Mesenchymal stem cell (in vitro differentiated cells and primary cell): Measurements from ENCODE around the gene RABAC1.

Experiments used
- DNase-seq: peaks from one replicate; pipeline ENCODE4 v3.0.0-alpha.2; 2013
- H2AFZ ChIP-seq: one replicate; pipeline ENCODE4 v1.6.1; 2013; ENCODE audit warnings: low read depth, mild to moderate bottlenecking, control low read depth, inconsistent platforms, low read length, moderate library complexity
- H2AK5ac ChIP-seq: 2 replicates; pipeline ENCODE4 v1.6.1; 2013; ENCODE audit warnings: low read length, moderate library complexity, mild to moderate bottlenecking, inconsistent platforms; ENCODE audit not compliant: severe bottlenecking
- H2BK120ac ChIP-seq: one replicate; pipeline ENCODE4 v1.6.1; 2013; ENCODE audit warnings: low read depth, mild to moderate bottlenecking, inconsistent platforms, low read length, moderate library complexity
- H2BK12ac ChIP-seq, 2 experiments: one replicate each; pipeline ENCODE4 v1.6.1; 2013; ENCODE audit warnings: inconsistent platforms in 2 of 2, low read length in 2 of 2, mild to moderate bottlenecking in 2 of 2, moderate library complexity in 2 of 2, control low read depth in 1 of 2
- H2BK15ac ChIP-seq: one replicate; pipeline ENCODE4 v1.6.1; 2013; ENCODE audit warnings: mild to moderate bottlenecking, low read depth, inconsistent platforms; ENCODE audit not compliant: poor library complexity, severe bottlenecking
- H2BK5ac ChIP-seq: 2 replicates; pipeline ENCODE4 v1.6.1; 2013; ENCODE audit warnings: low read depth, mild to moderate bottlenecking, low read length, control low read depth, inconsistent platforms; ENCODE audit not compliant: poor library complexity, severe bottlenecking
- H3K14ac ChIP-seq, 2 experiments: one replicate each; pipeline ENCODE4 v1.6.1; 2013; ENCODE audit warnings: inconsistent platforms in 2 of 2, low read length in 2 of 2, control low read depth in 1 of 2, mild to moderate bottlenecking in 1 of 2, moderate library complexity in 1 of 2
- H3K18ac ChIP-seq, 2 experiments: one replicate each; pipeline ENCODE4 v1.6.1; 2013; ENCODE audit warnings: inconsistent platforms in 2 of 2, low read length in 2 of 2, control low read depth in 1 of 2, low read depth in 1 of 2, mild to moderate bottlenecking in 1 of 2
- H3K23ac ChIP-seq, 2 experiments: one replicate each; pipeline ENCODE4 v1.6.1; 2013; ENCODE audit warnings: inconsistent platforms in 2 of 2, low read length in 2 of 2, mild to moderate bottlenecking in 2 of 2, moderate library complexity in 2 of 2, control low read depth in 1 of 2
- H3K27ac ChIP-seq: 2 replicates; pipeline ENCODE4 v1.5.1; 2013; ENCODE audit warnings: mild to moderate bottlenecking, moderate library complexity, low read length, control low read depth, inconsistent platforms; ENCODE audit not compliant: poor library complexity, severe bottlenecking
- H3K27me3 ChIP-seq, 2 experiments: 2 replicates each; pipeline versions ENCODE4 v1.6.1 to v1.7.0; 2013; ENCODE audit warnings: low read length in 2 of 2, mild to moderate bottlenecking in 2 of 2, moderate library complexity in 2 of 2, control low read depth in 1 of 2, inconsistent platforms in 1 of 2; ENCODE audit not compliant: control insufficient read depth in 1 of 2, insufficient read depth in 1 of 2
- H3K36me3 ChIP-seq, 2 experiments: 2 replicates each; pipeline versions ENCODE4 v1.6.1 to v1.7.0; 2013; ENCODE audit warnings: low read length in 2 of 2, control low read depth in 1 of 2, inconsistent platforms in 1 of 2, low read depth in 1 of 2, mild to moderate bottlenecking in 1 of 2; ENCODE audit not compliant: insufficient read depth in 2 of 2, control insufficient read depth in 1 of 2
- H3K4ac ChIP-seq, 2 experiments: one replicate each; pipeline ENCODE4 v1.6.1; 2013; ENCODE audit warnings: inconsistent platforms in 2 of 2, low read length in 2 of 2, mild to moderate bottlenecking in 2 of 2, moderate library complexity in 2 of 2, control low read depth in 1 of 2, low read depth in 1 of 2
- H3K4me1 ChIP-seq: 2 replicates; pipeline ENCODE4 v1.6.1; 2013; ENCODE audit warnings: low read depth, low read length, control low read depth; ENCODE audit not compliant: control insufficient read depth, insufficient read depth
- H3K4me2 ChIP-seq: 2 replicates; pipeline ENCODE4 v1.6.1; 2013; ENCODE audit warnings: low read length, mild to moderate bottlenecking, inconsistent platforms; ENCODE audit not compliant: poor library complexity, severe bottlenecking
- H3K4me3 ChIP-seq, 2 experiments: 2 replicates each; pipeline versions ENCODE4 v1.5.1 to v1.7.0; 2013; ENCODE audit warnings: low read length in 2 of 2, mild to moderate bottlenecking in 2 of 2, control low read depth in 1 of 2, low read depth in 1 of 2; ENCODE audit not compliant: insufficient read depth in 1 of 2
- H3K79me1 ChIP-seq: replicated peaks from 2 replicates; pipeline ENCODE4 v1.6.1; 2013; ENCODE audit warnings: mild to moderate bottlenecking, control low read depth, low read length, inconsistent platforms; ENCODE audit not compliant: poor library complexity, severe bottlenecking
- H3K9ac ChIP-seq: 2 replicates; pipeline ENCODE4 v1.7.0; 2013; ENCODE audit warnings: mild to moderate bottlenecking, low read length, moderate library complexity
- H3K9me3 ChIP-seq: 2 replicates; pipeline ENCODE4 v1.7.0; 2013; ENCODE audit warnings: mild to moderate bottlenecking, low read length; ENCODE audit not compliant: control insufficient read depth
- H4K8ac ChIP-seq: one replicate; pipeline ENCODE4 v1.6.1; 2013; ENCODE audit warnings: inconsistent platforms, mild to moderate bottlenecking, low read length, moderate library complexity
- H4K91ac ChIP-seq: one replicate; pipeline ENCODE4 v1.6.1; 2013; ENCODE audit warnings: mild to moderate bottlenecking, low read length, inconsistent platforms
- WGBS: methylation state at CpG from one replicate; pipeline ENCODE4 v1.1.7; 2013; ENCODE audit warnings: mixed read lengths; 5-methylcytosine and 5-hydroxymethylcytosine counted together

Gene RABAC1

DNA sequence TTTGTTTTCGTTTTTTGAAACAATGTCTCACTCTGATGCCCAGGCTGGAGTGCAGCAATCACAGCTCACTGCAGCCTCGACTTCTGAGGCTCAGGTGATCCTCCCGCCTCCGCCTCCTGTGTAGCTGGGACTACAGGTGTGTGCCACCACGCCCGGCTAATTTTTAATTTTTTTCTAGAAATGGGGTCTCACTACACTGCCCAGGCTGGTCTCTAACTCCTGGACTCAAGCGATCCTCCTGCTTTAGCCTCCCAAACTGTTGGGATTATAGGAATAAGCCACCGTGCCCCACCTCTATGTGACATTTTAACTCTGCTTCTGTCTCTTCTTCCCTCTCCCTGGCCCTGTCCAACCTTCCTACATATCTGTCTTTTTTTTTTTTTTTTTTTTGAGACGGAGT, 29.8 kb upstream of the RABAC1 start:
- DNase-seq: no peak
- H3K36me3 ChIP-seq: no peaks in the 10 kb centered on the region
- no peak overlapping the region for H2BK12ac ChIP-seq
- no peak overlapping the region for H3K23ac ChIP-seq
- H3K4me1 ChIP-seq: peaks cover 7% of the 10 kb centered on the region
- H3K18ac ChIP-seq: no peak overlapping the region
- no peak overlapping the region for H2AFZ ChIP-seq
- H3K4me3 ChIP-seq: no peak overlapping the region
- H4K8ac ChIP-seq: no peak overlapping the region
- H3K79me1 ChIP-seq: no peaks in the 10 kb centered on the region
- H4K91ac ChIP-seq: no peak overlapping the region
- no peak overlapping the region for H2AK5ac ChIP-seq
- no peak overlapping the region for H3K4ac ChIP-seq
- no peak overlapping the region for H2BK120ac ChIP-seq
- H3K4me2 ChIP-seq: no peak overlapping the region
- no peak overlapping the region for H3K27ac ChIP-seq
- H3K9me3 ChIP-seq: no peaks in the 10 kb centered on the region
- H2BK15ac ChIP-seq: no peak overlapping the region
- H3K27me3 ChIP-seq: peaks cover 34 to 69% of the 10 kb centered on the region in 2 experiments
- no peak overlapping the region for H3K14ac ChIP-seq
- WGBS: 84% methylated on average over 8 of the region's 9 CpGs
- no peak overlapping the region for H3K9ac ChIP-seq
- no peak overlapping the region for H2BK5ac ChIP-seq

DNA sequence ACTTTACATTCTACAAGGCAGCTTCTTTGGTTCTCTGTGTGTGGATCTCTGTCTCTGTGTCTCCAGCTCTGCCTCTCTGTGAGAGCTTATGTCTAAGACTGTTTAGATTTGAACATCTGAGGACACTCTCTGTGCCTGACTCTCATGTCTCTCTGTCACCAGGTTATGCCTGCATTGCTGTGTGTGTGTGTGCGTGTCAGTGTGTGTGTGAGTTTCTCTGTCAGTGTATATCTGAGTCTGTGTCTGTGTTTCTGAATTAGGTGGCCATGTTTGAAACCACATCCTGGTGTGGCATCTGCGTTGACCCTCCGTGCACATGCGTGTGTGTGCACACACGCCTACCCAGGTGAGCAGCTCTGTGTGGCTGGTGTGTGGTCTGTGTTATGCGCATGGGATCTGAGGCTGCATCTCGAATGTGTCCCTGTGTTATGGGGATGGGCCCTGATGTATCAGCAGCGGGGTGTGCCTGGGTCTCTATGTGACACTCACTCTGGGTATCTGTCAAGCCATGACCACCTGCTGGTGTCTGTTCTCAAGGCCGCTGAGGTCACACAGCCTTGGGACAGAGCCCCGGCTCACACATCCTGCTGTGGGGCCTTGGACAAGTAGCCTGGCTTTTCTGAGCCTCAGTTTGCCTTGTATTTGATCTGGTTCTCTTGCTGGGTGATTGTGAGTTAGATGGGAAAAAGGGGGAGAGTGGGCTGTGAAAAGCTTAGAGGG, 28.2 kb upstream of the RABAC1 start:
- H3K9me3 ChIP-seq: no peaks in the 10 kb centered on the region
- no peak overlapping the region for H2BK15ac ChIP-seq
- H3K4me1 ChIP-seq: no peaks in the 10 kb centered on the region
- no peaks in the 10 kb centered on the region for H3K36me3 ChIP-seq
- peaks cover 20 to 62% of the 10 kb centered on the region in 2 experiments for H3K27me3 ChIP-seq
- H3K27ac ChIP-seq: no peak overlapping the region
- no peak overlapping the region for H2AFZ ChIP-seq
- H3K79me1 ChIP-seq: no peaks in the 10 kb centered on the region
- H3K14ac ChIP-seq: no peak overlapping the region
- DNase-seq: no peak
- no peak overlapping the region for H4K91ac ChIP-seq
- H2BK12ac ChIP-seq: no peak overlapping the region
- no peak overlapping the region for H3K23ac ChIP-seq
- 87% methylated on average over 10 of the region's 10 CpGs for WGBS
- H3K4me3 ChIP-seq: no peak overlapping the region
- H2AK5ac ChIP-seq: no peak overlapping the region
- H2BK5ac ChIP-seq: no peak overlapping the region
- H3K4ac ChIP-seq: no peak overlapping the region
- H3K18ac ChIP-seq: no peak overlapping the region
- no peak overlapping the region for H3K9ac ChIP-seq
- no peak overlapping the region for H4K8ac ChIP-seq
- no peak overlapping the region for H2BK120ac ChIP-seq
- no peak overlapping the region for H3K4me2 ChIP-seq

DNA sequence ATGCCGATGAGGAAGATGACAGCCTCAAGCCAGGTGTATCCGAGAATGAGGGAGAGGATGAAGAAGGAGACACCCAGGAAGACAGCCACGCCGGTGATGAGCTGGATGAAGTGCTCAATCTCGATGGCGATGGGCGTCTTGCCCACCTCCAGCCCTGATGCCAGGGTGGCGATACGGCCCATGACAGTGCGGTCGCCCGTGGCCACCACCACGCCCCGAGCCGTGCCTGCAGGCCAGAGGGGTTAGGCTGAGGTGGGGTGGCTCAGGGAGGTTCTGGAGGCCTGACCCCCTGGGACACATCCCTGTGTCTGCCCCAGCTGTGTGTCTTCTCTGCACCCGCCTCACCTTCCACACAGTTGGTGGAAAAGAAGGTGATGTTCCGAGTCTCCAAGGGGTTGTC, 25.8 kb upstream of the RABAC1 start:
- H3K18ac ChIP-seq: no peak overlapping the region
- H2AFZ ChIP-seq: no peak overlapping the region
- H2BK12ac ChIP-seq: no peak overlapping the region
- H3K4ac ChIP-seq: no peak overlapping the region
- H3K4me3 ChIP-seq: no peak overlapping the region
- DNase-seq: no peak
- no peak overlapping the region for H2BK120ac ChIP-seq
- no peak overlapping the region for H3K9ac ChIP-seq
- no peaks in the 10 kb centered on the region for H3K79me1 ChIP-seq
- no peak overlapping the region for H2BK15ac ChIP-seq
- no peak overlapping the region for H2AK5ac ChIP-seq
- H3K36me3 ChIP-seq: no peaks in the 10 kb centered on the region
- H3K14ac ChIP-seq: no peak overlapping the region
- no peaks in the 10 kb centered on the region for H3K9me3 ChIP-seq
- no peak overlapping the region for H4K8ac ChIP-seq
- H3K23ac ChIP-seq: no peak overlapping the region
- peaks cover 11 to 56% of the 10 kb centered on the region in 2 experiments for H3K27me3 ChIP-seq
- no peak overlapping the region for H3K4me2 ChIP-seq
- H3K4me1 ChIP-seq: no peaks in the 10 kb centered on the region
- H4K91ac ChIP-seq: peak overlapping the region; percentile 9
- H3K27ac ChIP-seq: no peak overlapping the region
- H2BK5ac ChIP-seq: no peak overlapping the region
- 95% methylated on average over 17 of the region's 17 CpGs for WGBS

DNA sequence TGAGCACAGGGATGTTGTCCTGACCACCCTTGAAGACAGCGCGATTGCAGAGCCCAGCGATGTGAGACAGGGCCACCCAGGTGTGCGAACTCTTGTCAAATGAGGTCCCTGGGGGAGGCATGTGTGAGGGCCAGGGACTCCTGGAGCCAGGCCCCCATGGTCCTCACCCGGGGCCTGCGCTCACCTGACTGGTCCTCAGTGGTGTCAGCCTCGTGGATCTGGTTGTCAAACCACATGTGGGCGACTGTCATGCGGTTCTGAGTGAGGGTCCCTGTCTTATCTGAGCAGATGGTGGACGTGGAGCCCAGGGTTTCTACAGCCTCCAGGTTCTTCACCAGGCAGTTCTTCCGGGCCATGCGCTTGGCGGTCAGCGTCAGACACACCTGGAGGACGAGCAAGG, 22.6 kb upstream of the RABAC1 start:
- H2BK5ac ChIP-seq: no peak overlapping the region
- no peak overlapping the region for H3K4me3 ChIP-seq
- DNase-seq: no peak
- no peak overlapping the region for H3K27ac ChIP-seq
- no peak overlapping the region for H2AK5ac ChIP-seq
- H3K27me3 ChIP-seq: peaks cover 0 to 27% of the 10 kb centered on the region in 2 experiments
- no peak overlapping the region for H2BK15ac ChIP-seq
- no peak overlapping the region for H2BK120ac ChIP-seq
- no peak overlapping the region for H3K9ac ChIP-seq
- 87% methylated on average over 15 of the region's 15 CpGs for WGBS
- H2AFZ ChIP-seq: no peak overlapping the region
- no peaks in the 10 kb centered on the region for H3K79me1 ChIP-seq
- H4K91ac ChIP-seq: no peak overlapping the region
- H3K14ac ChIP-seq: no peak overlapping the region
- H3K18ac ChIP-seq: no peak overlapping the region
- H3K23ac ChIP-seq: no peak overlapping the region
- H3K4me2 ChIP-seq: no peak overlapping the region
- H3K9me3 ChIP-seq: no peaks in the 10 kb centered on the region
- H3K36me3 ChIP-seq: no peaks in the 10 kb centered on the region
- no peaks in the 10 kb centered on the region for H3K4me1 ChIP-seq
- no peak overlapping the region for H4K8ac ChIP-seq
- no peak overlapping the region for H3K4ac ChIP-seq
- no peak overlapping the region for H2BK12ac ChIP-seq
